ENCODE results near the gene ADAMTS7. TPM values are rescaled to one million over a fixed set of nuclear protein-coding genes. Genes with fewer than 3 reads are reported as not detected.

The ADAMTS7 gene
- total and polyA plus RNA-seq, 2 of the 13 experiments (the other 11 are each of a cell fraction or from before 2014, with no cell fraction given), result 0.09 to 0.12 TPM

DNA sequence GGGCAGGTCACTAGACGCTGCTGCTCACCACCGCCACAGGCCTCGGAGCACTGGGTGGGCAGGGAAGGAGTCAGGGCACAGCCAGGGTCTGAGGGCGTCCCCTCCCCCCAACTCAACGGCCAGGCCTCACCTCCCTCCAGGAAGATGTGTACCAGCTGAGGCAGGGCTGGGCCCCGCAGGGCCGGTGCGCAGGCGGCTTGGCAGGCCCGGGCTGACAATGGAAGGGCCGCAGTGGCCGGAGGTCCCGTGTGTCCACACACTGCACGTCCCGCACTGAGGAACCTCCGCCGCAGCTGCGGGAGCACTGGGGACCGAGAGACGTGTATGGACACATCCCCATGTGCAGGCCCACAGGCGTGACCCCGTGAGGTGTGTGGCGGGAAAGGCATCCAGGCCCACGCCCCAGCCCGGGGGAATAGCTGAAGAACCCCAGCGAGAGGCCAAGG is 47.4 kb downstream of the ADAMTS7 start:
- no TSS peak for BruUV-seq (replicated peaks)
- Histone ChIP-seq H4K20me1 (ENCODE audit: insufficient read depth, low read length) (no peaks in the 10 kb centered on the region), H3K4me1 (ENCODE audit: insufficient read depth, low read length) (no peaks in the 10 kb centered on the region), H3K27ac (ENCODE audit: extremely low read length, insufficient read depth, low read length) (no peak overlapping the region), H3K79me2 (ENCODE audit: insufficient read depth, low read length) (no peaks in the 10 kb centered on the region), H3K4me2 (ENCODE audit: low read depth, low read length) (no peak overlapping the region), H3K4me3 (replicated peaks in 1 of 3; ENCODE audit: insufficient read depth in 1 of 3, low read depth in 2 of 3, low read length in 3 of 3) (no peak overlapping the region), H3K36me3 (replicated peaks in 1 of 2; ENCODE audit: control insufficient read depth in 1 of 2, insufficient read depth in 2 of 2, low read length in 2 of 2) (no peaks in the 10 kb centered on the region), H3K9ac (ENCODE audit: insufficient read depth, low read depth, low read length) (no peak overlapping the region), H2AFZ (ENCODE audit: low read length) (no peak overlapping the region), H3K9me3 (ENCODE audit: low read length) (no peaks in the 10 kb centered on the region), H3K27me3 (ENCODE audit: control insufficient read depth in 1 of 2, insufficient read depth in 2 of 2, low read length in 2 of 2) (peaks cover 0 to 4% of the 10 kb centered on the region in 2 experiments; a peak in 2 of 5 replicates)
- FAIRE-seq, result no peak
- in situ Hi-C loops (cut with HindIII; ENCODE audit: extremely low pct_ligation_motif_present, low pct_unique_long_range_greater_than_20kb), result loop anchor here (5.0 kb wide), 1 partner anchor 777 kb away; no protein-coding TSS in a partner anchor
- intact Hi-C loops (cut with micrococcal nuclease; ENCODE audit: unreplicated experiment), result no loop called here
- ChIA-PET CTCF (ENCODE audit: low intra/inter-chr PET ratio, low total read pairs) (no interaction called here), POLR2A (no interaction called here)
- no peak for ATAC-seq
- DNase-seq (ENCODE audit: low spot score), result no peak
- WGBS (ENCODE audit: low lambda C conversion rate), result 36% methylated on average over 6 of the region's 26 CpGs
- TF ChIP-seq, protein P1, sequence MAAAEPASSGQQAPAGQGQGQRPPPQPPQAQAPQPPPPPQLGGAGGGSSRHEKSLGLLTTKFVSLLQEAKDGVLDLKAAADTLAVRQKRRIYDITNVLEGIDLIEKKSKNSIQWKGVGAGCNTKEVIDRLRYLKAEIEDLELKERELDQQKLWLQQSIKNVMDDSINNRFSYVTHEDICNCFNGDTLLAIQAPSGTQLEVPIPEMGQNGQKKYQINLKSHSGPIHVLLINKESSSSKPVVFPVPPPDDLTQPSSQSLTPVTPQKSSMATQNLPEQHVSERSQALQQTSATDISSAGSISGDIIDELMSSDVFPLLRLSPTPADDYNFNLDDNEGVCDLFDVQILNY (CRISPR knock-in tag; conservative IDR thresholded peaks at IDR 0.05), result no peak
- TF ChIP-seq GLI4 (CRISPR knock-in tag; IDR thresholded peaks at IDR 0.05; ENCODE audit: borderline replicate concordance) (no peak), FOXA1 (IDR thresholded peaks at IDR 0.05) (no peak), FOXA1 (CRISPR knock-in tag; IDR thresholded peaks at IDR 0.05) (no peak), POLR2A (IDR thresholded peaks at IDR 0.05; ENCODE audit: insufficient read depth in 1 of 2, low read depth in 2 of 2, low read length in 2 of 2) (no peak), DNMT1 (CRISPR knock-in tag; IDR thresholded peaks at IDR 0.05) (no peak), CBX1 (IDR thresholded peaks at IDR 0.05; ENCODE audit: low read depth) (no peak), EED (CRISPR knock-in tag; IDR thresholded peaks at IDR 0.05) (no peak), SMYD3 (CRISPR knock-in tag; IDR thresholded peaks at IDR 0.05) (no peak), EZH2 (conservative IDR thresholded peaks at IDR 0.05; ENCODE audit: low read depth, low read length) (no peak), NONO (IDR thresholded peaks at IDR 0.05) (no peak), NONO (CRISPR knock-in tag; conservative IDR thresholded peaks at IDR 0.05) (no peak), BRF2 (CRISPR knock-in tag; IDR thresholded peaks at IDR 0.05) (no peak), CCAR2 (optimal IDR thresholded peaks at IDR 0.05; ENCODE audit: low read depth, low read length) (no peak), ZFP90 (CRISPR knock-in tag; IDR thresholded peaks at IDR 0.05; ENCODE audit: borderline replicate concordance) (no peak), ZBTB10 (CRISPR knock-in tag; IDR thresholded peaks at IDR 0.05; ENCODE audit: borderline replicate concordance) (no peak), ZBTB21 (CRISPR knock-in tag; IDR thresholded peaks at IDR 0.05) (no peak), ZXDC (CRISPR knock-in tag; IDR thresholded peaks at IDR 0.05) (no peak)
